K562 (cell line): Measurements from ENCODE around the gene IL13. TPM values are rescaled to one million over a fixed set of nuclear protein-coding genes. Genes with fewer than 3 reads are reported as not detected.

Experiments used
- C11orf30 ChIP-seq: fragments of 450-650 bp; IDR thresholded peaks from 2 replicates; pipeline ENCODE4 v1.6.1; 2016; ENCODE audit warnings: low read depth, mild to moderate bottlenecking
- CHD7 ChIP-seq: fragments of 200-600 bp; sonication (generic); IDR thresholded peaks from one replicate; pipeline ENCODE4 v1.6.1; 2012; ENCODE audit warnings: mild to moderate bottlenecking, low read depth, low read length, inconsistent platforms
- E2F1 ChIP-seq: sonication (generic); formaldehyde crosslinking; IDR thresholded peaks from 2 replicates; pipeline ENCODE4 v1.8.1; 2023; ENCODE audit warnings: mild to moderate bottlenecking, missing genetic modification reagents, moderate library complexity
- GABPB2 ChIP-seq: fragments of 250-450 bp; sonication (Bioruptor Pico); conservative IDR thresholded peaks from 2 replicates; pipeline ENCODE4 v1.5.1; 2021; ENCODE audit warnings: mild to moderate bottlenecking
- HCFC1 ChIP-seq: IDR thresholded peaks from 2 replicates; pipeline ENCODE4 v1.6.1; 2012; ENCODE audit warnings: low read depth, low read length, improper control_type of control experiment
- IRF9 ChIP-seq: fragments of 450-650 bp; IDR thresholded peaks from 2 replicates; pipeline ENCODE4 v1.6.1; 2016; ENCODE audit warnings: missing biosample characterization, missing genetic modification characterization
- MAX ChIP-seq: sonication (generic); formaldehyde crosslinking; IDR thresholded peaks from 2 replicates; pipeline ENCODE4 v1.9.0; 2022; ENCODE audit warnings: mild to moderate bottlenecking, missing genetic modification reagents
- NFIX ChIP-seq: fragments of 250-450 bp; sonication (Bioruptor Pico); IDR thresholded peaks from 2 replicates; pipeline ENCODE4 v1.4.0; 2020; ENCODE audit warnings: low read depth, mild to moderate bottlenecking, moderate library complexity
- POLR2H ChIP-seq: IDR thresholded peaks from 2 replicates; pipeline ENCODE4 v1.6.1; 2016; ENCODE audit warnings: missing genetic modification characterization, low read depth, mild to moderate bottlenecking, control low read depth, missing compliant biosample characterization, moderate library complexity
- STAT5A ChIP-seq: IDR thresholded peaks from 2 replicates; pipeline ENCODE4 v1.6.1; 2012; ENCODE audit warnings: low read length, inconsistent platforms, borderline replicate concordance
- YY1 ChIP-seq, 3 experiments: IDR thresholded peaks; 2 replicates each; pipeline ENCODE4 v1.6.1; 2011; ENCODE audit warnings: low read length in 2 of 3, mild to moderate bottlenecking in 2 of 3, moderate library complexity in 2 of 3, borderline replicate concordance in 1 of 3, control low read depth in 1 of 3, low read depth in 1 of 3; ENCODE audit not compliant: insufficient read depth in 3 of 3, insufficient replicate concordance in 2 of 3, control insufficient read depth in 1 of 3, insufficient read length in 1 of 3; ENCODE audit errors: extremely low read depth in 1 of 3
- polyA plus RNA-seq, 8 experiments: library from polyadenylated mRNA; depleted of rRNA in 4 of 8; stranded (reverse) in 5 of 8; unstranded in 3 of 8; fragments of >200 nt; fragmentation: Nextera tagmentation in 2 of 8; fragmentation: Illumina TruSeq in 1 of 8; extraction: Ambion mirVana in 2 of 8; extraction: Trizol in 1 of 8; gene quantifications; 2 replicates each; pipeline versions ENCODE4 v1.2.1 to v1.2.3, GENCODE V29; 2011 to 2014; ENCODE audit warnings: inconsistent platforms in 1 of 8, missing spikeins in 1 of 8
- total RNA-seq, 7 experiments: library from RNA; depleted of rRNA in 6 of 7; stranded (reverse); fragments of >200 nt in 6 of 7; fragmentation: Illumina TruSeq in 2 of 7; extraction: Trizol in 2 of 7; gene quantifications; 2 replicates each; pipeline versions ENCODE4 v1.2.1 to v1.2.3, GENCODE V29; 2011 to 2021; ENCODE audit warnings: low replicate concordance in 1 of 7

IL13 gene
- total and polyA plus RNA-seq, 9 of the 15 experiments (the other 6 are each of a cell fraction or from before 2014, with no cell fraction given): not detected

- TF ChIP-seq CHD7: no peak
- no peak for TF ChIP-seq HCFC1
- TF ChIP-seq POLR2H (tag): no peak
- TF ChIP-seq IRF9 (tag): peak; percentile 98
- TF ChIP-seq MAX (CRISPR knock-in tag): peak; percentile 73
- TF ChIP-seq E2F1: no peak
- TF ChIP-seq NFIX (CRISPR knock-in tag): peak; percentile 52
- TF ChIP-seq C11orf30: no peak
- TF ChIP-seq STAT5A: no peak; the same call in 1 of the 2 replicates
- no peak; the same call in 1 of the 2 replicates for TF ChIP-seq GABPB2 (CRISPR knock-in tag)
- TF ChIP-seq YY1 (IDR thresholded peaks at IDR 0.05; ENCODE audit: borderline replicate concordance in 1 of 3, control insufficient read depth in 1 of 3, extremely low read depth in 1 of 3, insufficient read depth in 3 of 3, insufficient read length in 1 of 3, insufficient replicate concordance in 2 of 3, low read depth in 1 of 3, low read length in 2 of 3): peak in 2 of 3 experiments; percentile 0 to 49
These were observed 8.5 kb downstream of the IL13 start (continued) for GRCh38 chr5:132666310-132667123.
